ENCODE results near the gene GLYAT.

DNA sequence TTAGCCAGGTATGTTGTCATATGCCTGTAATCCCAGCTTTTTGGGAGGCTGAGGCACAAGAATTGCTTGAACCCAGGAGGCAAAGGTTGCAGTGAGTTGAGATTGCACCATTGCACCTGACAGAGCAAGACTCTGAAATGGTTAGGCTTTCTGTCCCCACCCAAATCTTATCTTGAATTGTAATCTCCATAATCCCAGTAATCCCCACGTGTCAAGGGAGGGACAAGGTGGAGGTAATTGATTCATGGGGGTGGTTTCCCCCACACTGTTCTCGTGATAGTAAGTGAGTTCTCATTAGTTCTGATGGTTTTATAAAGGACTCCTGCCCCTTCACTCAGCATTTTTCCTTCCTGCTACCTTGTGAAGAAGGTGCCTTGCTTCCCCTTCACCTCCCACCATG is 37.6 kb upstream of the GLYAT start:
- TF ChIP-seq, protein P1, sequence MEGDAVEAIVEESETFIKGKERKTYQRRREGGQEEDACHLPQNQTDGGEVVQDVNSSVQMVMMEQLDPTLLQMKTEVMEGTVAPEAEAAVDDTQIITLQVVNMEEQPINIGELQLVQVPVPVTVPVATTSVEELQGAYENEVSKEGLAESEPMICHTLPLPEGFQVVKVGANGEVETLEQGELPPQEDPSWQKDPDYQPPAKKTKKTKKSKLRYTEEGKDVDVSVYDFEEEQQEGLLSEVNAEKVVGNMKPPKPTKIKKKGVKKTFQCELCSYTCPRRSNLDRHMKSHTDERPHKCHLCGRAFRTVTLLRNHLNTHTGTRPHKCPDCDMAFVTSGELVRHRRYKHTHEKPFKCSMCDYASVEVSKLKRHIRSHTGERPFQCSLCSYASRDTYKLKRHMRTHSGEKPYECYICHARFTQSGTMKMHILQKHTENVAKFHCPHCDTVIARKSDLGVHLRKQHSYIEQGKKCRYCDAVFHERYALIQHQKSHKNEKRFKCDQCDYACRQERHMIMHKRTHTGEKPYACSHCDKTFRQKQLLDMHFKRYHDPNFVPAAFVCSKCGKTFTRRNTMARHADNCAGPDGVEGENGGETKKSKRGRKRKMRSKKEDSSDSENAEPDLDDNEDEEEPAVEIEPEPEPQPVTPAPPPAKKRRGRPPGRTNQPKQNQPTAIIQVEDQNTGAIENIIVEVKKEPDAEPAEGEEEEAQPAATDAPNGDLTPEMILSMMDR (IDR thresholded peaks at IDR 0.05): no peak
- no peak for TF ChIP-seq ZFX (IDR thresholded peaks at IDR 0.05; ENCODE audit: borderline replicate concordance)
